ES-I3 (cell line): ENCODE measurements around the gene YWHAG.
A peak's percentile ranks its signal among the peaks of the same experiment; 100 is the strongest.
"Not testable (repeated sequence)": the region's sequence is repeated elsewhere in the genome, so short reads cannot be mapped to it uniquely, and the experiment has no call there.

Source experiments
- H3K36me3 ChIP-seq: 2 replicates; pipeline ENCODE4 v1.6.1; 2013; ENCODE audit warnings: mild to moderate bottlenecking, low read length, control low read depth, moderate library complexity; ENCODE audit not compliant: insufficient read depth
- H3K4me1 ChIP-seq: 2 replicates; pipeline ENCODE4 v1.6.1; 2013; ENCODE audit warnings: mild to moderate bottlenecking, control low read depth, low read length; ENCODE audit not compliant: insufficient read depth
- H3K9ac ChIP-seq: 2 replicates; pipeline ENCODE4 v1.6.1; 2013; ENCODE audit warnings: low read depth, mild to moderate bottlenecking, low read length, moderate library complexity
- H3K9me3 ChIP-seq: 2 replicates; pipeline ENCODE4 v1.6.1; 2013; ENCODE audit warnings: mild to moderate bottlenecking, low read length, moderate library complexity; ENCODE audit not compliant: control insufficient read depth, insufficient read depth

Gene YWHAG

GRCh38 chr7:76330673-76331072 lies 28.1 kb downstream of the YWHAG start:
- Histone ChIP-seq H3K9me3 (no peaks in the 10 kb centered on the region), H3K4me1 (no peaks in the 10 kb centered on the region; the same call in 1 of the 2 replicates), H3K36me3 (peaks cover 20% of the 10 kb centered on the region), H3K9ac (no peak overlapping the region)

- no peaks in the 10 kb centered on the region for H3K9me3 ChIP-seq
- H3K4me1 ChIP-seq, result no peaks in the 10 kb centered on the region; the same call in 1 of the 2 replicates
- H3K9ac ChIP-seq, result no peak overlapping the region
- H3K36me3 ChIP-seq, result peaks cover 22% of the 10 kb centered on the region
Observed at GRCh38 chr7:76330261-76330660, 28.5 kb downstream of the YWHAG start.

GRCh38 chr7:76329479-76329878 lies 29.3 kb downstream of the YWHAG start:
- Histone ChIP-seq H3K4me1 (no peaks in the 10 kb centered on the region; the same call in 1 of the 2 replicates), H3K36me3 (peaks cover 26% of the 10 kb centered on the region), H3K9me3 (no peaks in the 10 kb centered on the region), H3K9ac (no peak overlapping the region)

GRCh38 chr7:76328389-76328788 lies 30.4 kb downstream of the YWHAG start:
- Histone ChIP-seq H3K4me1 (no peaks in the 10 kb centered on the region), H3K36me3 (peaks cover 27% of the 10 kb centered on the region), H3K9ac (no peak overlapping the region), H3K9me3 (no peaks in the 10 kb centered on the region)

- no peaks in the 10 kb centered on the region for H3K9me3 ChIP-seq
- peaks cover 27% of the 10 kb centered on the region for H3K36me3 ChIP-seq
- no peak overlapping the region for H3K9ac ChIP-seq
- H3K4me1 ChIP-seq, result no peaks in the 10 kb centered on the region
Observed at GRCh38 chr7:76327610-76328009, 31.2 kb downstream of the YWHAG start.

- Histone ChIP-seq H3K9ac (no peak overlapping the region), H3K9me3 (no peaks in the 10 kb centered on the region), H3K36me3 (peaks cover 29% of the 10 kb centered on the region), H3K4me1 (no peaks in the 10 kb centered on the region)
Observed at GRCh38 chr7:76326646-76327233, 32.1 kb downstream of the YWHAG start.

- peaks cover 30% of the 10 kb centered on the region for H3K36me3 ChIP-seq
Observed at GRCh38 chr7:76325811-76326210, 33.0 kb downstream of the YWHAG start.

GRCh38 chr7:76325092-76325491 lies 33.7 kb downstream of the YWHAG start:
- H3K9ac ChIP-seq, result no peak overlapping the region
- H3K4me1 ChIP-seq, result no peaks in the 10 kb centered on the region
- peaks cover 24% of the 10 kb centered on the region for H3K36me3 ChIP-seq
- H3K9me3 ChIP-seq, result no peaks in the 10 kb centered on the region

More at GRCh38 chr7:76325811-76326210, 33.0 kb downstream of the YWHAG start:
- H3K9ac ChIP-seq, result no peak overlapping the region
- no peaks in the 10 kb centered on the region for H3K9me3 ChIP-seq
- H3K4me1 ChIP-seq, result no peaks in the 10 kb centered on the region

GRCh38 chr7:76318488-76319353 lies 40.1 kb downstream of the YWHAG start:
- Histone ChIP-seq H3K9ac (peak overlapping the region; percentile 77), H3K36me3 (peaks cover 3% of the 10 kb centered on the region), H3K4me1 (peaks cover 14% of the 10 kb centered on the region; the same call in 1 of the 2 replicates), H3K9me3 (no peaks in the 10 kb centered on the region)

- Histone ChIP-seq H3K9ac (peak overlapping the region; percentile 77), H3K4me1 (peaks cover 15% of the 10 kb centered on the region; the same call in 1 of the 2 replicates), H3K36me3 (peaks cover 3% of the 10 kb centered on the region)
Observed at GRCh38 chr7:76317782-76318487, 40.9 kb downstream of the YWHAG start.

GRCh38 chr7:76316984-76317781 lies 41.6 kb downstream of the YWHAG start:
- peak overlapping the region; percentile 77 for H3K9ac ChIP-seq
- no peaks in the 10 kb centered on the region for H3K9me3 ChIP-seq
- peaks cover 15% of the 10 kb centered on the region; the same call in 1 of the 2 replicates for H3K4me1 ChIP-seq
- peaks cover 3% of the 10 kb centered on the region for H3K36me3 ChIP-seq

More at GRCh38 chr7:76317782-76318487, 40.9 kb downstream of the YWHAG start:
- no peaks in the 10 kb centered on the region for H3K9me3 ChIP-seq

- H3K9ac ChIP-seq, result no peak overlapping the region
- H3K9me3 ChIP-seq, result no peaks in the 10 kb centered on the region
- peaks cover 15% of the 10 kb centered on the region; the same call in 1 of the 2 replicates for H3K4me1 ChIP-seq
- H3K36me3 ChIP-seq, result no peaks in the 10 kb centered on the region
Observed at GRCh38 chr7:76315364-76315763, 43.4 kb downstream of the YWHAG start.

GRCh38 chr7:76314740-76315139 lies 44.1 kb downstream of the YWHAG start:
- peaks cover 15% of the 10 kb centered on the region; the same call in 1 of the 2 replicates for H3K4me1 ChIP-seq
- not testable (repeated sequence) for H3K9me3 ChIP-seq, H3K36me3 ChIP-seq, H3K9ac ChIP-seq
